Upper lobe of left lung (tissue), 4 donors: ENCODE data around the gene KCNG4.

Experiments used
- POLR2A ChIP-seq, 4 donors: fragments of 450-650 bp; IDR thresholded peaks; one replicate each; pipeline ENCODE4 v1.5.1; 2016 to 2017; ENCODE audit warnings: antibody characterized with exemption in 4 of 4, mild to moderate bottlenecking in 2 of 4
- TF ChIP-seq, protein P1 (sequence below), 6 experiments: fragments of 450-650 bp in 4 of 6; fragments of 200-600 bp in 2 of 6; sonication (generic) in 2 of 6; IDR thresholded peaks; one replicate each; pipeline ENCODE4 v1.5.1; 2016 to 2019; ENCODE audit warnings: antibody characterized with exemption in 6 of 6

- no peak for TF ChIP-seq POLR2A (IDR thresholded peaks at IDR 0.05)
- TF ChIP-seq, protein P1, sequence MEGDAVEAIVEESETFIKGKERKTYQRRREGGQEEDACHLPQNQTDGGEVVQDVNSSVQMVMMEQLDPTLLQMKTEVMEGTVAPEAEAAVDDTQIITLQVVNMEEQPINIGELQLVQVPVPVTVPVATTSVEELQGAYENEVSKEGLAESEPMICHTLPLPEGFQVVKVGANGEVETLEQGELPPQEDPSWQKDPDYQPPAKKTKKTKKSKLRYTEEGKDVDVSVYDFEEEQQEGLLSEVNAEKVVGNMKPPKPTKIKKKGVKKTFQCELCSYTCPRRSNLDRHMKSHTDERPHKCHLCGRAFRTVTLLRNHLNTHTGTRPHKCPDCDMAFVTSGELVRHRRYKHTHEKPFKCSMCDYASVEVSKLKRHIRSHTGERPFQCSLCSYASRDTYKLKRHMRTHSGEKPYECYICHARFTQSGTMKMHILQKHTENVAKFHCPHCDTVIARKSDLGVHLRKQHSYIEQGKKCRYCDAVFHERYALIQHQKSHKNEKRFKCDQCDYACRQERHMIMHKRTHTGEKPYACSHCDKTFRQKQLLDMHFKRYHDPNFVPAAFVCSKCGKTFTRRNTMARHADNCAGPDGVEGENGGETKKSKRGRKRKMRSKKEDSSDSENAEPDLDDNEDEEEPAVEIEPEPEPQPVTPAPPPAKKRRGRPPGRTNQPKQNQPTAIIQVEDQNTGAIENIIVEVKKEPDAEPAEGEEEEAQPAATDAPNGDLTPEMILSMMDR (IDR thresholded peaks at IDR 0.05), result no peak
Measured at GRCh38 chr16:84183572-84183875, 56.3 kb downstream of the KCNG4 start.
